Mucosa of gallbladder (tissue), 1 donor: ENCODE data around the gene GPATCH8. TPM values are rescaled to one million over a fixed set of nuclear protein-coding genes. Genes with fewer than 3 reads are reported as not detected.
A peak's percentile ranks its signal among the peaks of the same experiment; 100 is the strongest.
"Not testable (repeated sequence)": the region's sequence is repeated elsewhere in the genome, so short reads cannot be mapped to it uniquely, and the experiment has no call there.

Experiments
- DNase-seq: peaks from one replicate; pipeline ENCODE4 v3.0.0-alpha.2; 2020; ENCODE audit warnings: low spot score
- total RNA-seq: library from RNA; stranded (reverse); gene quantifications from one replicate; pipeline ENCODE4 v1.2.1, GENCODE V29; 2021
- donor health status: DM: no; HTN: no; CAD: no.

Gene GPATCH8
- total RNA-seq, 1 donor from 2014 or later, result 33.3 TPM

- no peak for DNase-seq
Measured at GRCh38 chr17:44527954-44528353, 24.7 kb upstream of the GPATCH8 start.

GRCh38 chr17:44527102-44527501, 23.9 kb upstream of the GPATCH8 start:
- no peak for DNase-seq

DNA sequence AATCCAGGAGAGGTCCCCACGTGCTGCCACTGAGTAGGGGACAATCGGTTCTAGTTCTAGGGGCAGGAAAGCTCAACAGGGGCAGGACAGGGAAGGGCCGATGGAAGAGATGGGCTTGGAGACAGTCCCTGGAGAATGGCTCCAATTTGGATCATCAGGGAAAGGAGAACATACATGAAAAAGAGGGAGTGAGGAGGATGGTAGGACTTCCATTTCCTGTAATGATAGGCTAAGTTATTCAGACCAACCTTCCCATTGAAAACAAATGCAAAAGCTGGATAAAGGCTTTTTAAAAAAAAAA, 20.4 kb upstream of the GPATCH8 start:
- no peak for DNase-seq

- peak; percentile 59 for DNase-seq
Measured at GRCh38 chr17:44522883-44523671, 19.9 kb upstream of the GPATCH8 start.

DNA sequence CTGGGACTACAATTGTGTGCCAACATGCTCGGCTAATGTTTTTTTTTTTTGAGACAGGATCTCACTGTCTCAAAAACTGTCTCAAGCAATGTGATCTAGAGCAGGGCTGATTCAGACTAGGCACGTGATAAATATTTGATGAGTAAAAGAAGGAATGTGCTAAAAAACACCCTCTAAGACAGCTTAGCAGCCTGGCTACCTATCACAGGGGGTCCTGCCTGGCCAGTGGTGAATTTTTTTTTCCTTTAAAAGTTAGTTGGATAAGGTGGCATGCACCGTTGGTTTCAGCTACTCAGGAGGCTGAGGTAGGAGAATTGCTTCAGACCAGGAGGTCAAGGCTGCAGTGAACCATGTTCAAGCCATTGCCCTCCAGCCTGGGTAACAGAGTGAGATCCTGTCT, 14.8 kb upstream of the GPATCH8 start:
- no peak for DNase-seq

DNA sequence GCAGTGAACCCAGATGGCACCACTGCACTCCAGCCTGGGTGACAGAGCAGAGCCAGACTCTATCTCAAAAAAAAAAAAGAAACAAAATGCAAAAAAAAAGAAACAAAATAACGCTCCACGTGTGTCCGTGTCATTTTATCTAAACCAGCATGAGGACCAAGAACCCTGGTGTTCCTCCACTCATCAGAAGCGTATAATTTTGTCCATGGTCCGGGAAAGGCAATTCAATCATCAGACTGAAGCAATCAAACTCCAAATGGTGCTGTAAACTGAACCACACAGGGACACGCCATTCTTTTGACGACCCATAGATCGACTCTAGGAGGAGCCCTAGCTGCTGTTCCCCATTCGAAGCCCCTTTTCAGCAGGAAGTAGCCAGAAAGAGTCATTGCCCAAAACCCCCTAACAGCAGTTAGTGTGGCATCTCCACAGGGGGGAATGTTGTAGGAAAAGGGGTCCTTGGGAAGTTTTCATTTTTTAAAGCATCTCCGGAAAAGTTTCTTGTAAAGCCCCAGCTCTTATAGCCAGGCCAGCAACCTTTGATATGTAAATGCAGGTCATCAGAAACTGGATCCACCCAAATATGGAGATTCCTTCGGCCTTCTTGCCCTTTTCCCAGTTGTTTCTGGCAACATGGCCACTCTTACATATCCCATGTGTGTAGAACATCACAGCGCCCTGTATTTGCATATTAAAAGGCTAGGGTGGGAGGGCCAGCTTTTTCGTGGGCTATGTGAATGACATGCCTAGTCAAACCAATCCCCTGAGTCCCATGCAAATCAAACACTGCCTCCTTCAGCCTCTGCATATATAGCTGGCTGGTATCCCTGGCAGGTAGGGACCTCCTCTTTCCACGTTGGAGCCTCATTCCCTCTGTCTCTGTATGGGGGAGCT, 8.3 kb upstream of the GPATCH8 start:
- DNase-seq, result not testable (repeated sequence)

- not testable (repeated sequence) for DNase-seq
Measured at GRCh38 chr17:44506939-44507604, 3.9 kb upstream of the GPATCH8 start.

- DNase-seq, result no peak
Measured at GRCh38 chr17:44502598-44503146, 534 bp downstream of the GPATCH8 start.

GRCh38 chr17:44501866-44502375, 1.3 kb downstream of the GPATCH8 start:
- no peak for DNase-seq

DNA sequence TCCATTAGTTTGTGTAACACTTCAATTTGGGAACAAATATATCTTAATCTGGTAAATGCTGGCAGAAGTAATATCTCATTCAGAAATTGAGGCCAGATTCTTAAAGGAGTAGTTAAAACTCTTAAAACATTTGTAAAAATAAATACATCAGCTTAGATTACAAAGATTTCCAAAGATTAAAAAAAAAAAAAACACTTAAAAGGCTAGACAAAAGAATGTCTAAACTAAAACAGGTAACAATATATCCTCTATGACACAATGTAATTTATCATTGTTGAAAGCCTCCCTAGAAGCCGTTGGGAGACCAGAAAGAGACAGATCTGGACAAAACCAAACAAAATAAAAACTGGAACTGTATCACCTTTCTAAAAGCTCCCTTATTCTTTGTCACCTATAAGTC, 3.5 kb downstream of the GPATCH8 start:
- DNase-seq, result no peak

- DNase-seq, result no peak
Measured at GRCh38 chr17:44496815-44497214, 6.4 kb downstream of the GPATCH8 start.

DNA sequence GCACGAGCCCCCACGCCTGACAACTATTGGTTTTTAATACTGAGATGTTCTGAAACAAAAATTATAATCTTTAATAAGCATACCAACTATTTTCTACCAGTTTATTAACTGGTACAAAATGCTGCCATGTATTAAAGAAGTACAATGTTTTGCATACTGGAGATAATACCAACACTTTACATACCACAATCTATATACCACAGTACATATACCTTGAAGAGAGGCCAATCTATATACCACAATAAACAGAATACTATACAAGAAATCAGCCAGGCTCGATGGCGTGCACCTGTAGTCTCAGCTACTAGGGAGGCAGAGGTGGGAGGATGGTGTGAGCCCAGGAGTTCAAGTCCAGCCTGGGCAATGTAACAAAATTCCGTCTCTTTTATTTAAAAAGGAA, 9.9 kb downstream of the GPATCH8 start:
- DNase-seq, result no peak

DNA sequence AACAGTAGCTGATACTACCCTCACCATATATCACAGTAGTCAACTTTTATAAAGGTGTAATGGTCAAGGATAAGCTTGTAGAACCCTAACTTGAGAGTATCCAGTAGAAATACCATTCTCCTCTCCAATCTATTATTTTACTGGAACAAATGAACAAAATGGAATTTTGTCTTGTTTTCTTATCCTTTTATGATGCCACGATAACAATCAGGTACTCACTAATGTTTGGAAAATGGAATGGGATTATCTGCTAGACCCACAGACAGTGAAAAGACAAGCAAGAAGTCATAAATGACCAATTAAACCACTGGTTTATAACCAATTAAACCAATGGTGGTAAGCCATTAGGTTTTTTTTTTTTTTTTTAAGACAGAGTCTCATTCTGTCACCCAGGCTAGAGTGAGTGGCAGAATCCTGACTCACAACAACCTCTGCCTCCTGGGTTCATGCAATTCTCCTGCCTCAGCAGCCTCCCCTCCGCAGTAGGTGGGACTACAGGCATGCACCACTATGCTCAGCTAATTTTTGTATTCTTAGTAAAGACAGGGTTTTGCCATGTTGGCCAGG, 10.4 kb downstream of the GPATCH8 start:
- no peak for DNase-seq

DNA sequence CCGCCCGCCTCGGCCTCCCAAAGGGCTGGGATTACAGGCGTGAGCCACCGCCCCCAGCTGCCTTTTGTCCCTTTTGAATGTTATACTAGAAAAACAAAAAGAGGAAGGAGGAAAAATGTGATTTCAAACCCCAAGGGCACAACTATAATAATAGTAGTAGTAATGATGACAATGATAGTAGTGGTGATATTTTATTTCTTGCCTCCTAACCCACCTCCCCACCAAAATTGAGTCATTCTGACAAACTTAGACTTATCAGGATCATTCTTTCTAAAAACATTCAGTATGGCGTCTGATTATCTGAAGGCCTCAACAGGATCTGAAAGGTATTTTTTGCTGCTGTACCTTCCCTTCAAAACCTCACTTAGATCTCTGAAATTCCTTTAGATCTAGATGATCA, 13.6 kb downstream of the GPATCH8 start:
- DNase-seq, result no peak

GRCh38 chr17:44487170-44487569, 16.0 kb downstream of the GPATCH8 start:
- DNase-seq, result no peak

GRCh38 chr17:44473367-44473766, 29.8 kb downstream of the GPATCH8 start:
- no peak for DNase-seq

DNA sequence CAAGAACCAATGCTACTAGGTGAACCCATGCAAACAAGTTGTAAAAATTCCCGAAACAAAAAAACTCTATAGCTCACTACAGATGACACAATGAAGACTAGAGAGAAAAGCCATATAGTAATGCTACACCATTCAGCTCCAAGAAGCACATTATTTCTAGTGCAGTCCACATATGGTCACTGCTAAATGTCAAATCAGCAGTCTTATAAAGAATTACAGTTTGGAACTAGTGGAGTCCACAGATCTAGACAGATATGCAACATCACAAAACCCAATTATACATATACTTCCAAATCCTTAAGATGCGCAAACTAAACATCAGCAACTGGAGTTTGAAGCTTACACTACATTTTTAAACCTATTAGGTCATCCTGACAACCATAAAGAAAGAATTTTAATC, 33.5 kb downstream of the GPATCH8 start:
- DNase-seq, result no peak

- no peak for DNase-seq
Measured at GRCh38 chr17:44467108-44467507, 36.1 kb downstream of the GPATCH8 start.

DNA sequence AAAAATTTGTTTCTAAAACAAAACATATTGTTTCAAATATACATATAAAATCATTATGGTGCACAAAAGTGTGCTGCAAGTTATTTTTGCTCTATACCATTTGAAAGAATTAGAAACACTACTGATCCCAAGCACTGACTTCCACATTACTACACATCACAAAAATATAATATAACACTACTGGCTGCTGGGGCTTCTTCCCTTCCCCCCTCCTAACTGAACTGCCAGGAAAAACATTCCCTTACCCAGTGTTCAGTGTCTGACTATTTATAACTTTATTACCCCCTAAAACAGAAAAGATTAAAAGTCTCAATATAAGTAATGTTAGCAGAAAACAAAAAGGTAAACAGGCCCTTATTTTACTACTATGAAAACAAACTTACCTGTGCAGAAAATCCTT, 36.9 kb downstream of the GPATCH8 start:
- DNase-seq, result no peak

DNA sequence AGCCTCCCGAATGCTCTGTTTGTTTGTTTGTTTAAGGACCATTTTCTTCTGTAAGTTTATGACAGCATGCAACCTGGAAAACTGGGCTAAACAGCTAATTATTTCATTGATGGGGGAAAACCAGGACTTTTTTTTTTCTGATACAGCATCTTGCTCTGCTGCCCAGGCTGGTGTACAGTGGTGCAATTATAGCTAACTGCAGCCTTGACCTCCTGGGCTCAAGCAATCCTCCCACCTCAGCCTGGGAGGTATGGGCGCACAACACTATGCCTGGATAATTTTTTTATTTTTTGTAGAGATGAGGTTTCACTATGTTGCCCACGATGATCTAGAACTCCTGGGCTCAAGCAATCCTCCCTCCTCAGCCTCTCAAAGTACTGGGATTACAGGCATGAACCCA, 37.3 kb downstream of the GPATCH8 start:
- DNase-seq, result no peak

- no peak for DNase-seq
Measured at GRCh38 chr17:44465276-44465675, 37.9 kb downstream of the GPATCH8 start.

- DNase-seq, result no peak
Measured at GRCh38 chr17:44464037-44464436, 39.2 kb downstream of the GPATCH8 start.
